NCI-H128 (cell line): ENCODE measurements around the gene CGAS.
"Not testable (repeated sequence)": the region's sequence is repeated elsewhere in the genome, so short reads cannot be mapped to it uniquely, and the experiment has no call there.

ENCODE experiments used
- DNase-seq: peaks from one replicate; lab custom pipeline; 2025; ENCODE audit not compliant: unreplicated experiment; lab: John Stamatoyannopoulos, UW

Gene CGAS

DNA sequence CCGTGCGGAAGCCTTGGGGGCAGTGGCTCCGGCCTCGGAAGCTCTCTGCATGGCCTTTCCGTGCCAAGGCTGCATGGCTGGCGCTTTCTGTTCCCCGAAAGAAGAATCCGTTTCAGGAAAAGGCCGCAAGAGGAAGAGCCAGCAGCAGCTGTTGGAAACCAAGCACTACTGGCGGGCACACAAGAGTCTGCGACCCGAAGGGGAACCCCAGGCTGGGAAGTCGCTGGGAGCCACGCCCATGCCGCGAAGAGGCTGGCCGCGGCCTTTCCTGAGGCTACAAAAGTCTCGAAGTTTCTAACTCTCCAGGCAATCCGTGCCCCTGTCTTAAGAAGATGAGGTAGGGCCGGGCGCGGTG is at the start of gene CGAS:
Gene CGAS (minus strand): TSS at position 191 of the 355 bp plus-strand sequence. CDS start 116 bp downstream, at position 75.
- DNase-seq, result no peak

DNA sequence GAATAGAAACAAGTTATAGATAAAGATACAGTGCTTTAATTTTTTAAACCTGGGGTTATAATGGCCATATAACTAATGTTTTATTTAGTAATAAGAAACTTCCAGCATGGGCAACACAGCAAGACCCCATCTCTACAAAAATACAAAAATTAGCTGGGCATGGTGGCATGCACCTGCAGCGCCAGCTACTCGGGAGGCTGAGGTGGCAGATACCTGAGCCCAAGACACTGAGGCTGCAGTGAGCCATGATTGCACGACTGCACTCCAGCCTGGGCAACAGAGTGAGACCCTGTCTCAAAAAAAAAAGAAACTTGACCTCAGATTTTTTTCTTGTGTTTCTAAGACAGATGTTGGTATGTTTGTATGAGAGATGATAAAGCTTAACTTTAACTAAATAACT is 45.8 kb upstream of the CGAS start:
- DNase-seq, result no peak

DNA sequence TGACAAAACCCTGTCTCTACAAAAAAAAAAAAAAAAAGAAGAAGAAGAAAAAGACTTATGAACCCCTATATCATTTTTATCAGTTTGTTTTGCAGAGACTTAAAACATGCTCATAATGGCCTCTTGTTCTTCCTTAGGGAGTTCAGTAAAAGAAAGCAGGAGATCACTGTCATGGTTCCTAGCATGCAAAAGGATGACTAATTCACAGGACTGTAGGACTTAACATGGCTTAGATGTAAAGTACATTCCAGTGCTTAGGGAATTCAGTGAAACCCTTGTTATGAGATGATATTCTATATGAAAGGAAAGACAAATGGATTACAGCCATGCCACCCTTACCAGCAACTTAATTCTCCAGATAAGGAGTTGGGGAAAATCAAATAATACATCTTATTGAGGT is 39.3 kb upstream of the CGAS start:
- no peak for DNase-seq

- no peak for DNase-seq
Measured at GRCh38 chr6:73487473-73487872, 35.4 kb upstream of the CGAS start.

DNA sequence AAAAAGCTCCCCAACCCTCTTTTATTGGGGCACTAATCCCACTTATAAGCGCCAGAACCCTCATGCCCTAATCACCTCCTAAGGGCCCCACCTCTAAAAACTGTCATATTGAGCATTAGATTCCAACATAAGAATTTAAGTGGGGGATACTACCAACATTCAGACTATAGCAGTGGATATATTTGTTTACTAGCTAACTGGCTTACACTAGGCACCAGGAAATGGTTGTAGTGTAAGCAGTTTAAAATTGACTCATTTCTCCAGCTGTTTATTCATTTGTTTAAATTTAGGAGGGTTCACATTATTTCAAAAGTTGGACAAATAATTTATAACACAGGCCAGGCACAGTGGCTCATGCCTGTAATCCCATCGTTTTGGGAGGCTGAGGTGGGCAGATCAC is 32.3 kb upstream of the CGAS start:
- no peak for DNase-seq

GRCh38 chr6:73481969-73482368 is 29.9 kb upstream of the CGAS start:
- no peak for DNase-seq

- DNase-seq, result no peak
Measured at GRCh38 chr6:73477407-73477806, 25.3 kb upstream of the CGAS start.

DNA sequence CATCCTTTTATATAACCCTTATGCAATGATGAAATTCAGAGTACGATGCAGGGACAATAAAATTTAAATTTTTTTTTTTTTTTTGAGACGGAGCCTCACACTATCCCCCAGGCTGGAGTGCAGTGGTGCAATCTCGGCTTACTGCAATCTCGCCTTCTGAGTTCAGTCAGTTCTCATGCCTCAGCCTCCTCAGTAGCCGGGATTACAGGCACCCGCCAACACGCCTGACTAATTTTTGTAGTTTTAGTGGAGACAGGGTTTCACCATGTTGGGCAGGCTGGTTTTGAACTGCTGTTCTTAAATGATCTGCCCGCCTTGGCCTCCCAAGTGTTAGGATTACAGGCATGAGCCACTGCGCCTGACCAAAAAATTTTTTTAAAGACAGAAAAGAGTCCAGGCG is 24.6 kb upstream of the CGAS start:
- DNase-seq, result no peak

DNA sequence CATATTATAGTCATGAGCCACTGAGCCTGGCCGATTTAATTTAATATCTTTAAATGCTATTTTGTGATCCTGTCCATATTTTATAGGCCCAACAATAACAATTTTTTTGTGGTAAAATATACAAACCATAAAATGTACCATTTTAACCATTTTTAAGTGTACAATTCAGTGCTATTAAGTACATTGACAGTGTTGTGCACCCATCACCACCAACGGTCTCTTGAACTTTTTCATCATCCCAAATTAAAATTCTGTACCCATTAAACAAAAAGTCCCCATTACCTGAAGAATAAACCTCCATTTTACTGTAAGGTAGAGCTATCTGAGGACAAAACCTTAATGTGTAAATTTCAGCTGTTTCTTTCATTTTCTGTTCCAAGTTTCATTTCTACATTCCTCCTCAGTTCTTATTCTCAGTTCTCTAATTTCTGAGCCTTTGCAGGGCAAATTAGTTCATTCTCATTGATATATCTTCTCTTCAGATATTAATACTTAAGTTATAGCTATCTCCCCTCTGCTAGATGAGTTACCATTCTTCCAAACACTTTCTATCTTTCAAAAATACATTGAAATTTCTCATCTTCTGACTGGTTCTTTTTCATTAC is 19.7 kb upstream of the CGAS start:
- DNase-seq, result no peak

DNA sequence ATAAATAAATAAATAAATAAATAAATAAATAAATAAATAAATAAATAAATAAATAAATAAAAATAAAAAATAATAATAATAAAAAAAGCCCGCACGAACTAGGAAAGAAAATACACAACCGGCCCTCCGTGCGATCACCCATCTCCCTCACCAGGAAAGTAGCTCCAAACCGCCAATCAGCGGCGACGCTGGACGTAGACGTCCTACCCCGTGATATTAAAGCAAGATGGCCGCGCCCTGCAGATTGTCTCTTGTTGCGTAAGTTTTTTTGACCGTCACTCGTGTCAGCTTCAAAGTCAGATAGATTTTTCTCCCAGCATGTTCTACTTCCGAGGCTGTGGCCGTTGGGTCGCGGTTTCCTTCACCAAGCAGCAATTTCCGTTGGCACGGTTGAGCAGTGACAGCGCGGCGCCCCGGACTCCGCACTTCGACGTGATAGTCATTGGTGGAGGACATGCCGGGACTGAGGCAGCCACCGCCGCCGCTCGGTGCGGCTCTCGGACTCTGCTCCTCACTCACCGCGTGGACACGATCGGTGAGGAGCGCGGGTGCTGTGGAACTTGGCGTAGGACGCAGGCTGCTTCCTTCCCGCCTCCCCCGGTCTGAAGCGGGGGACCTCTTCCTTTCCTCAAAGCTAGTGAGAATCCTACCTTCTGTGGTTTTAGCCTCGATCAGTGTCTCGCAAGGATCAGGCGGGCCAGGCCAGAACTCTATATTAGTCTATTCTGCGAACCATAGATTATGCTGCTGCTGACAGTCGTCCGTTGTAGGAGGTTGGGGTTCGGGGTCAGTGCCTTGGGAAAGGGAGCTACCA is 9.6 kb upstream of the CGAS start, which contains the start of gene MTO1:
Gene MTO1 (plus strand): TSS at position 201 of the 814 bp plus-strand sequence. CDS start 118 bp downstream, at position 319.
- DNase-seq, result peak; percentile 56

GRCh38 chr6:73460056-73460455 is 8.0 kb upstream of the CGAS start:
- DNase-seq, result no peak

- DNase-seq, result not testable (repeated sequence)
Measured at GRCh38 chr6:73459474-73459873, 7.4 kb upstream of the CGAS start.

DNA sequence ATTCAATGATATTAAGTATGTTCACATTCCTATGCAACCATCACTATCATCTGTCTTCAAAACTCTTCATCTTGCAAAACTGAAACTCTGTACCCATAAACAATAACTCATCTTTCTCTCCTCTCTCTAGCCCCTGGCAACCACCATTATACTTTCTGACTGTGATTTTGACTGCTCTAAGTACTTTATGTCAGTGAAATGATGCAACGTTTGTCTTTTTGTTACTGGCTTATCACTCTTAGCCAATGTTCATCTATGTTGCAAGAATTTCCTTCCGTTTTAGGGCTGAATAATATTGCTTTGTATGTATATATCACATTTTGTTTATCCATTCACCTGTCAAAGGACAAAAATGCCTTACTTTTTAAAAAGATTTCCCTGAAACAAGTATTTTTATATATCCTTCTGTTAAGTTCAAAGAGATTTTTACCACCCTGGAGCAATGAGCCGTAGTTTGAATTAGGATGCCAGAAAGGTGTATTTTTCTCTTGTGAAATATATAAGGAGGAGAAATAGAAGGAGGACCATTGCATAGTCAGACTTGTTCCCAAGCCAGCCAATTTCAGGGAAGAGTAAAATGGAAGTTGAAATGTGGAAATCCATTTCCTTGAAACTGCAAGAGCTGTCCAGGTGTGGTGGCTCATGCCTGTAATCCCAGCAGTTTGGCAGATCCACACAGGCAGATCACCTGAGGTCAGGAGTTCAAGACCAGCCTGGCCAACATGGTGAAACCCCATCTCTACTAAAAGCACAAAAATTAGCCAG is 4.0 kb upstream of the CGAS start:
- no peak for DNase-seq

- DNase-seq, result peak; percentile 2
Measured at GRCh38 chr6:73451223-73452106, 632 bp downstream of the CGAS start.

DNA sequence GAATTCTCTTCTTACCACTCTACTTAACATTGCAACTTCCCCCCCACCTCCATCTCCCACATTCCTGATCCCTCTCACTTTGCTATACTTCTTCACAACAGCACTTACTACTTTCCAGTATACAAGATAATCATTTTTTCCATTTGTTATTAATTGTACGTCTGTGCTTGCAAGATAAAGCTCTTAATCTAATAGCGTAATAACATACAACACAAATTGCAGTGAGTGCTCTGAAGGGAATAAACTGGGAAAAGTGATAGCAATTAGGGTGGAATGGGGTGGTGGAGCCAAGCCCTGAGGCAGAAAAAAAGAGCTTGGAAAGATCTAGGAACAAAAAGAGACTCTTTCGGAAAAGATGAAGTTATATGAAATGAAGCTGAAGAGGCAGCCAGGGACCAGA is 8.5 kb downstream of the CGAS start:
- no peak for DNase-seq

DNA sequence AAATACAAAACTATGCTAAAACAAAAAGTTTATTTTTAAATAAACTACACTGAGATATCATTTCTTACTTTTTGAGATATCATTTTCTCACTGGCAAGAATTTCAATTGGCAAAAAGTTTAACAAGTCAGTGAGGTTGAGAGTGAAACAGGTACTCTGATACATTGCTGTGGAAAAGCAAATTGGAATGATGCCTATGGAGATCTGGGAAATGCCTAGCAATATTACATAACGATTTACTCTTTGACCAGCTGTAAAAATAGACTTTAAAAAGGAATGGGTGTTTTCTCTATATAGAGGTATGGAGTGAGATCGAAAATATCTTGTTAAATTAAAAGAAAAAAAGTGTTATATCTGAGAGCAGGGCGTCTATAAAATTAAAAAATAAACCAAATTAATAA is 16.9 kb downstream of the CGAS start:
- DNase-seq, result no peak

- no peak for DNase-seq
Measured at GRCh38 chr6:73421534-73421933, 30.6 kb downstream of the CGAS start.

GRCh38 chr6:73418081-73418741 is 33.9 kb downstream of the CGAS start:
- DNase-seq, result no peak

DNA sequence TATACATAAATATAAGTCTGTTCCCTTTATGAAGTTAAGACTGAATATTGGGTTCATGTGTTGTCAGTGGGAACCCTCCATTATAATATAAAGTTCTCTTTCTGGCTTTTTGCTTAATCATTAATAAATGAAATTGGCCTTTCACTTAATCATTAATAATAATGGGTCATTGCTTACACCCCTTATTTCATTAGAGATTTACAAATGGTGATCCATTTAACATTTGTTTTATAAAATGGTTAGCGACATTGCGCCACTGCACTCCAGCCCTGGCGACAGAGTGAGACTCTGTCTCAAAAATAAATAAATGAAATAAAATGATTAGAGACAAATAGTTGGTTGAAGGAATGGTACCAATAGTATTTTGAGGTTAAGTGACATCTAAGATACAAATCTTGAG is 39.0 kb downstream of the CGAS start:
- DNase-seq, result no peak

- no peak for DNase-seq
Measured at GRCh38 chr6:73409395-73409794, 42.7 kb downstream of the CGAS start.
